HepG2 (cell line): ENCODE data around the gene CLEC10A. TPM values are rescaled to one million over a fixed set of nuclear protein-coding genes. Genes with fewer than 3 reads are reported as not detected.
A peak's percentile ranks its signal among the peaks of the same experiment; 100 is the strongest.

ENCODE experiments used
- ELF4 ChIP-seq: sonication (generic); formaldehyde crosslinking; IDR thresholded peaks from 2 replicates; pipeline ENCODE4 v1.5.0; 2020; ENCODE audit warnings: missing genetic modification reagents, mild to moderate bottlenecking, moderate library complexity, borderline replicate concordance
- HNRNPUL1 ChIP-seq: fragments of 200-400 bp; formaldehyde crosslinking; IDR thresholded peaks from 2 replicates; pipeline ENCODE4 v1.6.1; 2017; ENCODE audit warnings: low read depth, mild to moderate bottlenecking, low read length, moderate library complexity
- NFIB ChIP-seq: sonication (generic); formaldehyde crosslinking; IDR thresholded peaks from 2 replicates; pipeline ENCODE4 v1.9.0; 2021; ENCODE audit warnings: missing genetic modification reagents, mild to moderate bottlenecking, borderline replicate concordance
- SOX5 ChIP-seq: IDR thresholded peaks from 2 replicates; pipeline ENCODE4 v1.6.1; 2016; ENCODE audit warnings: borderline replicate concordance
- ZBTB20 ChIP-seq: sonication (generic); formaldehyde crosslinking; IDR thresholded peaks from 2 replicates; pipeline ENCODE4 v1.8.1; 2023; ENCODE audit warnings: missing genetic modification reagents, low read depth, mild to moderate bottlenecking, borderline replicate concordance
- ZFYVE20 ChIP-seq: sonication (generic); formaldehyde crosslinking; IDR thresholded peaks from 2 replicates; pipeline ENCODE4 v1.8.0; 2023; ENCODE audit warnings: low read depth, mild to moderate bottlenecking, moderate library complexity, missing genetic modification reagents, borderline replicate concordance
- ZNF20 ChIP-seq: sonication (generic); formaldehyde crosslinking; IDR thresholded peaks from 2 replicates; pipeline ENCODE4 v1.4.0; 2020; ENCODE audit warnings: mild to moderate bottlenecking, moderate library complexity, missing genetic modification reagents
- ZNF768 ChIP-seq: sonication (generic); formaldehyde crosslinking; IDR thresholded peaks from 2 replicates; pipeline ENCODE4 v1.4.0; 2020; ENCODE audit warnings: missing genetic modification reagents
- ZNF841 ChIP-seq: sonication (generic); formaldehyde crosslinking; IDR thresholded peaks from 2 replicates; pipeline ENCODE4 v1.8.1; 2023; ENCODE audit warnings: missing genetic modification reagents, borderline replicate concordance
- polyA plus RNA-seq, 8 experiments: library from polyadenylated mRNA; depleted of rRNA in 3 of 8; stranded (reverse) in 7 of 8; unstranded in 1 of 8; fragments of >200 nt; fragmentation: Illumina TruSeq in 4 of 8; extraction: Trizol in 4 of 8; gene quantifications; 2 replicates each; pipeline versions ENCODE4 v1.2.1 to v1.2.3, GENCODE V29; 2011 to 2016; ENCODE audit warnings: low read depth in 4 of 8, missing spikeins in 1 of 8, mixed read lengths in 1 of 8; ENCODE audit not compliant: insufficient read depth in 1 of 8
- total RNA-seq, 5 experiments: library from RNA; depleted of rRNA; stranded (reverse); fragments of >200 nt; fragmentation: Illumina TruSeq; extraction: Trizol; gene quantifications; 2 replicates each; pipeline ENCODE4 v1.2.3, GENCODE V29; 2016; ENCODE audit warnings: low read depth in 1 of 5
- TF ChIP-seq, protein P1 (sequence below): sonication (generic); formaldehyde crosslinking; IDR thresholded peaks from 2 replicates; pipeline ENCODE4 v1.5.0; 2020; ENCODE audit warnings: missing genetic modification reagents, mild to moderate bottlenecking, borderline replicate concordance
- TF ChIP-seq, protein P2 (sequence below), 2 experiments: sonication (generic) in 1 of 2; formaldehyde crosslinking in 1 of 2; IDR thresholded peaks; 2 replicates each; pipeline versions ENCODE4 v1.6.1 to v1.9.0; 2014 to 2022; ENCODE audit warnings: antibody characterized with exemption in 1 of 2, borderline replicate concordance in 1 of 2, inconsistent platforms in 1 of 2, low read depth in 1 of 2, missing genetic modification reagents in 1 of 2
- TF ChIP-seq, protein P3 (sequence below): sonication (generic); formaldehyde crosslinking; IDR thresholded peaks from 2 replicates; pipeline ENCODE4 v1.4.0; 2020; ENCODE audit warnings: missing genetic modification reagents
- TF ChIP-seq, protein P4 (sequence below): sonication (generic); formaldehyde crosslinking; IDR thresholded peaks from 2 replicates; pipeline ENCODE4 v1.5.0; 2020; ENCODE audit warnings: missing genetic modification reagents
- TF ChIP-seq, protein P5 (sequence below): sonication (generic); formaldehyde crosslinking; IDR thresholded peaks from 2 replicates; pipeline ENCODE4 v1.4.0; 2020; ENCODE audit warnings: missing genetic modification reagents
- TF ChIP-seq, protein P6 (sequence below): sonication (generic); formaldehyde crosslinking; IDR thresholded peaks from 2 replicates; pipeline ENCODE4 v1.5.0; 2020; ENCODE audit warnings: missing genetic modification reagents

CLEC10A gene
- total and polyA plus RNA-seq, 2 of the 13 experiments (the other 11 are each of a cell fraction or from before 2014, with no cell fraction given) = 0.33 TPM; not detected in 1

DNA sequence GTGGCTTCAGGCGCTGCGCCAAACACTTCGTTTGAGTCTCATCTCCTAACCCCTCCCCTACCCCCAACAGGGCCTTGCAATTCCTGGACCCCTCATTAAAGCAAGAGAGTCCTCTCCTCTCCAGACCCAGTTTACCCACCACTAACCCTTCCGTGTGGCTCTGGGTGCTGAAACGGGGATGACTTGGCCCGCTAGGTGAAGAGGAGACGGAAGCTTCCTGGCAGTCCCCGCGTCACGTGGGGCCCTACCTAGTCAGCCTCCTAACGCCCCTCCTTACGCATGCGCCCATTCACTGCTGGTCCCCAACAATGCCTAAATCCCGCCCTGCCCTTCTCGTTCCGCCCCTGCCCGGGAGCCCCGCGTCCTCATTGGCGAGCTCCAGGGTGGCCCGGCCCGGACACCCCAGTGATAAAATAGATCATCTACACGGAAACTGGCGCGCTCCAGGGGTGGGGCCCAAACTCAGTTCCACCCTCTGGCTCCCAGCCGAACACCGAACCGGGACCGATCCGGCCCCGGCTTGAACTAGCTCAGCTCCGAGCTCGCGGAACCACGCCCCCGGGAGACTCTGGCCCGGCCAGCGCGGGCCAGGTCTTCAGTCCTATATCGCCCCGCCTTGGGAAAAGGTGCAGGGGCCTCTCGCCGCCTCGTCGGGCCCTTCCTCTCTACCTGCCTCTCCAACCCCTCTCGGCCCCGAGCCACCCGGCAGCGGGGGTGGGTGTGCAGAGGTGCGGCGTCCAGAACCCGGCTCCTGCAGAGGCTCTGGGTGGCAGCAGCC lies 44.3 kb downstream of the CLEC10A start, which contains the start of gene SLC16A13 (continued):
- TF ChIP-seq, protein P1, sequence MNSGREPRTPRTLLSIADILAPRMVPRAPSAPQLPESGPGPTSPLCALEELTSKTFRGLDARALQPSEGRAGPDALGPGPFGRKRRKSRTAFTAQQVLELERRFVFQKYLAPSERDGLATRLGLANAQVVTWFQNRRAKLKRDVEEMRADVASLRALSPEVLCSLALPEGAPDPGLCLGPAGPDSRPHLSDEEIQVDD (CRISPR knock-in tag) = 0 out of 2 replicates have a peak, but pooled peaks have one; percentile 3
- TF ChIP-seq NFIB (CRISPR knock-in tag) = no peak
- TF ChIP-seq, protein P2, sequence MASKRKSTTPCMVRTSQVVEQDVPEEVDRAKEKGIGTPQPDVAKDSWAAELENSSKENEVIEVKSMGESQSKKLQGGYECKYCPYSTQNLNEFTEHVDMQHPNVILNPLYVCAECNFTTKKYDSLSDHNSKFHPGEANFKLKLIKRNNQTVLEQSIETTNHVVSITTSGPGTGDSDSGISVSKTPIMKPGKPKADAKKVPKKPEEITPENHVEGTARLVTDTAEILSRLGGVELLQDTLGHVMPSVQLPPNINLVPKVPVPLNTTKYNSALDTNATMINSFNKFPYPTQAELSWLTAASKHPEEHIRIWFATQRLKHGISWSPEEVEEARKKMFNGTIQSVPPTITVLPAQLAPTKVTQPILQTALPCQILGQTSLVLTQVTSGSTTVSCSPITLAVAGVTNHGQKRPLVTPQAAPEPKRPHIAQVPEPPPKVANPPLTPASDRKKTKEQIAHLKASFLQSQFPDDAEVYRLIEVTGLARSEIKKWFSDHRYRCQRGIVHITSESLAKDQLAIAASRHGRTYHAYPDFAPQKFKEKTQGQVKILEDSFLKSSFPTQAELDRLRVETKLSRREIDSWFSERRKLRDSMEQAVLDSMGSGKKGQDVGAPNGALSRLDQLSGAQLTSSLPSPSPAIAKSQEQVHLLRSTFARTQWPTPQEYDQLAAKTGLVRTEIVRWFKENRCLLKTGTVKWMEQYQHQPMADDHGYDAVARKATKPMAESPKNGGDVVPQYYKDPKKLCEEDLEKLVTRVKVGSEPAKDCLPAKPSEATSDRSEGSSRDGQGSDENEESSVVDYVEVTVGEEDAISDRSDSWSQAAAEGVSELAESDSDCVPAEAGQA (IDR thresholded peaks at IDR 0.05; ENCODE audit: low read depth) = no peak
- TF ChIP-seq, protein P2 (CRISPR knock-in tag; IDR thresholded peaks at IDR 0.05; ENCODE audit: borderline replicate concordance) = no peak
- TF ChIP-seq, protein P3, sequence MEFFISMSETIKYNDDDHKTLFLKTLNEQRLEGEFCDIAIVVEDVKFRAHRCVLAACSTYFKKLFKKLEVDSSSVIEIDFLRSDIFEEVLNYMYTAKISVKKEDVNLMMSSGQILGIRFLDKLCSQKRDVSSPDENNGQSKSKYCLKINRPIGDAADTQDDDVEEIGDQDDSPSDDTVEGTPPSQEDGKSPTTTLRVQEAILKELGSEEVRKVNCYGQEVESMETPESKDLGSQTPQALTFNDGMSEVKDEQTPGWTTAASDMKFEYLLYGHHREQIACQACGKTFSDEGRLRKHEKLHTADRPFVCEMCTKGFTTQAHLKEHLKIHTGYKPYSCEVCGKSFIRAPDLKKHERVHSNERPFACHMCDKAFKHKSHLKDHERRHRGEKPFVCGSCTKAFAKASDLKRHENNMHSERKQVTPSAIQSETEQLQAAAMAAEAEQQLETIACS (CRISPR knock-in tag) = no peak
- TF ChIP-seq, protein P4, sequence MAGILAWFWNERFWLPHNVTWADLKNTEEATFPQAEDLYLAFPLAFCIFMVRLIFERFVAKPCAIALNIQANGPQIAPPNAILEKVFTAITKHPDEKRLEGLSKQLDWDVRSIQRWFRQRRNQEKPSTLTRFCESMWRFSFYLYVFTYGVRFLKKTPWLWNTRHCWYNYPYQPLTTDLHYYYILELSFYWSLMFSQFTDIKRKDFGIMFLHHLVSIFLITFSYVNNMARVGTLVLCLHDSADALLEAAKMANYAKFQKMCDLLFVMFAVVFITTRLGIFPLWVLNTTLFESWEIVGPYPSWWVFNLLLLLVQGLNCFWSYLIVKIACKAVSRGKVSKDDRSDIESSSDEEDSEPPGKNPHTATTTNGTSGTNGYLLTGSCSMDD (CRISPR knock-in tag) = no peak
- TF ChIP-seq, protein P5, sequence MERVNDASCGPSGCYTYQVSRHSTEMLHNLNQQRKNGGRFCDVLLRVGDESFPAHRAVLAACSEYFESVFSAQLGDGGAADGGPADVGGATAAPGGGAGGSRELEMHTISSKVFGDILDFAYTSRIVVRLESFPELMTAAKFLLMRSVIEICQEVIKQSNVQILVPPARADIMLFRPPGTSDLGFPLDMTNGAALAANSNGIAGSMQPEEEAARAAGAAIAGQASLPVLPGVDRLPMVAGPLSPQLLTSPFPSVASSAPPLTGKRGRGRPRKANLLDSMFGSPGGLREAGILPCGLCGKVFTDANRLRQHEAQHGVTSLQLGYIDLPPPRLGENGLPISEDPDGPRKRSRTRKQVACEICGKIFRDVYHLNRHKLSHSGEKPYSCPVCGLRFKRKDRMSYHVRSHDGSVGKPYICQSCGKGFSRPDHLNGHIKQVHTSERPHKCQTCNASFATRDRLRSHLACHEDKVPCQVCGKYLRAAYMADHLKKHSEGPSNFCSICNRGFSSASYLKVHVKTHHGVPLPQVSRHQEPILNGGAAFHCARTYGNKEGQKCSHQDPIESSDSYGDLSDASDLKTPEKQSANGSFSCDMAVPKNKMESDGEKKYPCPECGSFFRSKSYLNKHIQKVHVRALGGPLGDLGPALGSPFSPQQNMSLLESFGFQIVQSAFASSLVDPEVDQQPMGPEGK (CRISPR knock-in tag) = peak; percentile 43
- peak; percentile 82; the same call in 1 of the 2 replicates for TF ChIP-seq ELF4
- TF ChIP-seq ZBTB20 (CRISPR knock-in tag) = no peak
- TF ChIP-seq SOX5 (CRISPR knock-in tag) = peak; percentile 56; the same call in 1 of the 2 replicates
- TF ChIP-seq HNRNPUL1 = no peak
- no peak for TF ChIP-seq ZNF768 (CRISPR knock-in tag)
- no peak for TF ChIP-seq ZNF841 (CRISPR knock-in tag)
- 0 out of 2 replicates have a peak, but pooled peaks have one; percentile 80 for TF ChIP-seq ZNF20
- TF ChIP-seq ZFYVE20 = no peak
- TF ChIP-seq, protein P6, sequence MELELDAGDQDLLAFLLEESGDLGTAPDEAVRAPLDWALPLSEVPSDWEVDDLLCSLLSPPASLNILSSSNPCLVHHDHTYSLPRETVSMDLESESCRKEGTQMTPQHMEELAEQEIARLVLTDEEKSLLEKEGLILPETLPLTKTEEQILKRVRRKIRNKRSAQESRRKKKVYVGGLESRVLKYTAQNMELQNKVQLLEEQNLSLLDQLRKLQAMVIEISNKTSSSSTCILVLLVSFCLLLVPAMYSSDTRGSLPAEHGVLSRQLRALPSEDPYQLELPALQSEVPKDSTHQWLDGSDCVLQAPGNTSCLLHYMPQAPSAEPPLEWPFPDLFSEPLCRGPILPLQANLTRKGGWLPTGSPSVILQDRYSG (CRISPR knock-in tag) = no peak
